GM20000 (cell line): ENCODE results near the gene TSSK3.
"Not testable (repeated sequence)": the region's sequence is repeated elsewhere in the genome, so short reads cannot be mapped to it uniquely, and the experiment has no call there.

Experiments used
- DNase-seq: peaks from one replicate; pipeline ENCODE4 v3.0.0; 2012; ENCODE audit warnings: low spot score
- CTCF ChIP-seq: IDR thresholded peaks from 2 replicates; pipeline ENCODE4 v1.5.1; 2012; ENCODE audit warnings: mild to moderate bottlenecking, control low read depth; ENCODE audit errors: extremely low read depth, missing control alignments

The TSSK3 gene

DNA sequence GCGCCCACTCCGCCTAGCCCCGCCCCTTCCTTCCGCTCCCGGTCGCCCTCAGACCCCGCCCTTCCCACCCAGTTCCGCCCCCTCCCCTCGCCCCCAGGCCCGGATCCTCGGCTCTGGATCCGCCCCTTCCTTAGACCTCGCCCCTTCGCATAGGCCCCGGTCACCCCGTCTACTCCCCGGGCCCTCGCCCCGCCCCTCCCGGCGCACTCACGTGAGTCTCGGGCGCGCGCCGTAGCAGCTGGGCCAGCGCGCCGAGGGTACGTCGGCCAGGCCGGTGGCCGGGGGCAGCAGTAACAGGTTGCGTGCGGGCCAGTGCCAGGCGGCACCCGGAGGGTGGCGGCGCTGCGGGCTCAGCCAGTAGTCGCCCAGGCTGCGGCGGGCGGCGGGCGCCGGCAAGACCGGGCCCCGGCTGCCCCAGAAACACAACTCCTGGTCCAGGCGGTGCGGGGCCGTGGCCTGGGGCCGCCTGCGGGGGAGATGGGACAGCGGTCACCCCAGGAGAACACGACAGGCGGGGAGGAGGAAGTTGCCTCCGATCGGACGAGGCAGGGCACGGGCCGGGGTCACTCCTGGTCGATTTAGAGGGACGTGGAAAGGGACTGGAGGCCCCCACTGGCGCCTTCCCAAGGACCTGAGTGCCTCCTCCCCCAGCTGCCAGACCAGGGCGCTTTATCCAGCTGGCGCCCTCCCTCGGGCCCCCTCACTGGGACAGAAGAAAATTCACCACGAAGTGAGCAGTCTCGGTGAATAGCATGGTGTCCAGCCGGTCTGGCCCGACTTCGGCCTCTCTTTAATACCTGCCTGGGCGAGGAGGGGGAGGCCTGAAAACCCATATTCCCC lies 10.7 kb upstream of the TSSK3 start:
- no peak for TF ChIP-seq CTCF
- DNase-seq, result peak; percentile 99

DNA sequence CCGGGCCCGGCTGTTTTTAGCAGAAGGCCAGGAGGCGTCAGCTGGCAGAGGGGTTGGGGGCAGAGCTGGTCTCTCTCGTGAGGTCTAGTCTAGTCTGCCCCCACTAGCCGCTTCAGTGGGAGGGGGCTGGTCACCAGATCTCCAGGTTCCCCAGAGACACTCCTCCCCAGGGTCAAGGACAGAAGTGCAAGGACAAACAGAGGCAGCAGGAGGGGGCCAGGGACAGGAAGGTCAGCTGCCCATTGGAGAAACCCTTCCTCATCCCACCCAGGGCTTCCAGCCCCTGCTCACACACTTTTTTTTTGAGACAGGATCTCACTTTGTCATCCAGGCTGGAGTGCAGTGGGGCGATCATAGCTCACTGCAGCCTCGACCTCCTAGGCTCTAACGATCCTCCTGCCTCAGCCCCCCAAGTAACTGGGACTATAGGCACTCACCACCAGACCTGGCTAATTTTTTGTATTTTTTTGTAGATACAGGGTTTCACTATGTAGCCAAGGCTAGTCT lies 10.0 kb upstream of the TSSK3 start:
- TF ChIP-seq CTCF, result no peak

DNA sequence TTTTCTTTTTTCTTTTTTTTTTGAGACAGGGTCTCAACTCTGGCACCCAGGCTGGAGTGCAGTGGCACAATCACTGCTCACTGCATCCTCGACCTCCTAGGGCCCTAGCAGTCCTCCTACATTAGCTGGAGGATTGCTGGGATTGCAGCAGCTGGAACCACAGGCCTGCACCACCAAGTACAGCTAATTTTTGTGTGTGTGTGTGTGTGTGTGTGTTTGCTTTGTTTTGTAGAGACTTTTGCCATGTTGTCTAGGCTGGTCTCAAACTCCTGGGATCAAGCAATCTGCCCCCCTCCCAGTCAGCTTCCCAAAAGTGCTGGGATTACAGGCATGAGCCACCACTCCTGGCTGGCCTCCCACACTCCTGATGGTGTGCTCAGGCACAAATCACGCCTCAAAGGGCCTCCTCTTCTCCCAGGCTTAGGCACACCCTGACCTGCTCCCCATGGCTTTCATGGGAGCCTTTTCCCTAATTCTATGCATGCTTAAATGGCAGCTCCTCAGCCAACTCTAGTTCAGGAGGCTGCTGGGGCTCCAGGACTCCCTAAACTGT lies 9.4 kb upstream of the TSSK3 start:
- no peak for TF ChIP-seq CTCF
- DNase-seq, result no peak

More for the DNA sequence above, 10.0 kb upstream of the TSSK3 start:
- DNase-seq, result no peak

DNA sequence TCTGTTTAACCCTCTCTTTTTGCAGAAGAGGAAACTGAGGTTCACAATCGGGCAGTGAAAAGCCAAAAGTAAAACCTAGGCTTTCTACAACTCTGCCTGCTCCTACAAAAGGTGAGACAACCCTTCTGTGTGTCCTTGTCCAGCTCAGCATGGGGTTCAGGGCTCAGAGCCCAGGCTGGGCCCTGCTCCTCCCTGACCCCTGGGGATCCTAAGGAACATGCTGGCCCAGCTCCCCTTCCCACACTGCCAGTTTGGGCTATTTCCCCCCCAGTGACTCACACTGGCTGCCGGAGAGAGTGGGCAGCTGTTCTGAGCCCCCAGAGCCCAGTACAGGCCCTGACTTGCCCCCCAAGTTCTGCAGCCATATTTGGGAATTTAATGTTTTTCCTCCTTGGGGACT lies 8.9 kb upstream of the TSSK3 start:
- no peak for DNase-seq
- no peak for TF ChIP-seq CTCF

DNA sequence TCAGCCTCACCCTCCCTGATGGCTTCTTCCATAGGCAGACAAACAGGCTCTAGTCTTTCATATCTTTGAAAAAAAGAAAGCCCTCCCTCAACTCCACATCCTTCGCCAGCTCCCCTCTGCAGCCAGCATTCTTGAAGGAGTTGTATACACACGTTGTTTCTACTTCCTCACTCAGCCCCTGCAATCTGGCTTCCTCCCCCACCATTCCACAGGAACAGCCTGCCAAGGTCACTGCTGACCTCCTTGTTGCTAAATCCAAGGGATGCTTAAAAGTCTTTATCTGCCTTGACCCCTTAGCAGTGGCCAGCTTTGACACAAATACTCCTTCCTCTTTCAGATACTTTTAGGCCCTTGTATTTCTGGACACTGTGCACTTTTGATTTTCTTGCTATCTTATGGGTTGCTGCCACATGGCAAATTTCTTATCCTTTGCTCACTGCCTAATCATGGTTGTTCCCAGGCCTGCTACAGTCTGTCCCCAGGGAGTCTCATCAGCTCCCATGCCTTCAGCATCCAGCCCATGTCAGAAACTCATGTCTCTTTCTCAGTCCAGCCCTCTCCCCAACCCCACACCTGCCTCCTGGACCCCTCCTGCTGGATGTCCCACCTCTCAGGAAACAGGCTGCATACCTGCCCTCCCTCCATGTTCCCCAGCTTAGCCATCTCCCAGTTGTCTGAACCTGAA lies 8.3 kb upstream of the TSSK3 start:
- TF ChIP-seq CTCF, result no peak
- DNase-seq, result no peak

DNA sequence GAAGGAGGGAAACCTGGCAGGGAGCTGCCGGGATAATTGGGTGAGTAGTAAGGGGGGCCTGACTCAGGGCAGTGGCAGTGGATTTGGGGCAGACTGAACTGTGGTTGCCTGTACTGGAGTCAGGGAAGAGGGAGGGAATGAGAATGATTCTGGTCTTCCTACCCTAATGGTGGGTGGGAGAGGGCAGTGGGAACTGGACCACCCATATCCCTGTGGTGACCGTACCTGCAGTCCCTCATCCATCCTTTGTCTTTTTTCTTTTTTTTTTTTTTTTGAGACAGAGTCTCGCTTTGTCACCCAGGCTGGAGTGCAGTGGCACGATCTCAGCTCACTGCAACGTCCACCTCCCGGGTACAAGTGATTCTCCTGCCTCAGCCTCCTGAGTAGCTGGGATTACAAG lies 6.6 kb upstream of the TSSK3 start:
- DNase-seq, result not testable (repeated sequence)

GRCh38 chr1:32356478-32356877 lies 5.9 kb upstream of the TSSK3 start:
- no peak for DNase-seq
- no peak for TF ChIP-seq CTCF
